Cardiac muscle cell (in vitro differentiated cells and primary cell): Measurements from ENCODE around the gene AUTS2. TPM values are rescaled to one million over a fixed set of nuclear protein-coding genes. Genes with fewer than 3 reads are reported as not detected.

Source experiments
- DNase-seq, 2 donors: peaks; one replicate each; pipeline versions ENCODE4 v3.0.0 to v3.0.0-alpha.2; 2010 to 2017; ENCODE audit warnings: low read depth in 1 of 2, low spot score in 1 of 2
- H3K27ac ChIP-seq: fragments of 200-600 bp; sonication (generic); 2 replicates; pipeline ENCODE4 v1.5.1; 2016
- H3K27me3 ChIP-seq: fragments of 200-600 bp; sonication (generic); 2 replicates; pipeline ENCODE4 v1.6.0; 2016; ENCODE audit warnings: control low read depth
- H3K36me3 ChIP-seq: fragments of 200-600 bp; sonication (generic); 2 replicates; pipeline ENCODE4 v1.5.1; 2016; ENCODE audit warnings: control low read depth
- H3K4me1 ChIP-seq: fragments of 200-600 bp; sonication (generic); 2 replicates; pipeline ENCODE4 v1.8.1; 2017; ENCODE audit warnings: low read depth, mild to moderate bottlenecking, mixed run types
- H3K4me3 ChIP-seq: fragments of 200-600 bp; sonication (generic); 2 replicates; pipeline ENCODE4 v1.5.1; 2016; ENCODE audit warnings: mild to moderate bottlenecking
- H3K9me3 ChIP-seq: fragments of 200-600 bp; sonication (generic); 2 replicates; pipeline ENCODE4 v1.5.1; 2017; ENCODE audit warnings: low read depth, mild to moderate bottlenecking, control low read depth
- CTCF ChIP-seq: IDR thresholded peaks from 2 replicates; pipeline ENCODE4 v1.5.1; 2012; ENCODE audit warnings: low read depth, mild to moderate bottlenecking, low read length
- polyA plus RNA-seq: library from polyadenylated mRNA; unstranded; fragments of >200 nt; fragmentation: Nextera tagmentation; extraction: Ambion mirVana; gene quantifications from 2 replicates; pipeline ENCODE4 v1.2.1, GENCODE V29; 2016
- total RNA-seq: library from RNA; depleted of rRNA; stranded (reverse); fragments of >200 nt; gene quantifications from 2 replicates; pipeline ENCODE4 v1.2.3, GENCODE V29; 2016

The AUTS2 gene
- total and polyA plus RNA-seq, 2 experiments from 2014 or later = 41.0 to 45.5 TPM

- TF ChIP-seq CTCF = no peak
- DNase-seq = no peak
- no peaks in the 10 kb centered on the region for H3K36me3 ChIP-seq
- no peak overlapping the region for H3K4me3 ChIP-seq
- peaks cover 5% of the 10 kb centered on the region for H3K4me1 ChIP-seq
- no peaks in the 10 kb centered on the region for H3K9me3 ChIP-seq
- H3K27ac ChIP-seq = no peak overlapping the region
- no peaks in the 10 kb centered on the region for H3K27me3 ChIP-seq
These were observed 748.7 kb downstream of the AUTS2 start for GRCh38 chr7:70346844-70347462.

GRCh38 chr7:70347463-70348254 lies 749.4 kb downstream of the AUTS2 start:
- no peak for DNase-seq
- Histone ChIP-seq H3K27ac (no peak overlapping the region), H3K27me3 (no peaks in the 10 kb centered on the region), H3K9me3 (no peaks in the 10 kb centered on the region), H3K4me1 (peaks cover 1% of the 10 kb centered on the region), H3K4me3 (no peak overlapping the region), H3K36me3 (no peaks in the 10 kb centered on the region)
- TF ChIP-seq CTCF = no peak

- no peaks in the 10 kb centered on the region for H3K36me3 ChIP-seq
- H3K9me3 ChIP-seq = no peaks in the 10 kb centered on the region
- H3K4me3 ChIP-seq = no peak overlapping the region
- H3K4me1 ChIP-seq = no peaks in the 10 kb centered on the region
- H3K27me3 ChIP-seq = no peaks in the 10 kb centered on the region
- DNase-seq = no peak
- TF ChIP-seq CTCF = no peak
- no peak overlapping the region for H3K27ac ChIP-seq
These were observed 750.8 kb downstream of the AUTS2 start for GRCh38 chr7:70349031-70349430.

- no peak overlapping the region for H3K4me3 ChIP-seq
- no peak for TF ChIP-seq CTCF
These were observed 751.5 kb downstream of the AUTS2 start for GRCh38 chr7:70349819-70350218.

GRCh38 chr7:70352088-70352487 lies 753.8 kb downstream of the AUTS2 start:
- H3K27ac ChIP-seq = no peak overlapping the region
- TF ChIP-seq CTCF = no peak
- H3K36me3 ChIP-seq = no peaks in the 10 kb centered on the region
- DNase-seq = no peak
- no peak overlapping the region for H3K4me3 ChIP-seq
- no peaks in the 10 kb centered on the region for H3K4me1 ChIP-seq
- no peaks in the 10 kb centered on the region for H3K27me3 ChIP-seq
- H3K9me3 ChIP-seq = no peaks in the 10 kb centered on the region

More at GRCh38 chr7:70349819-70350218, 751.5 kb downstream of the AUTS2 start:
- H3K27ac ChIP-seq = no peak overlapping the region
- H3K4me1 ChIP-seq = no peaks in the 10 kb centered on the region
- no peak for DNase-seq
- H3K27me3 ChIP-seq = no peaks in the 10 kb centered on the region
- no peaks in the 10 kb centered on the region for H3K9me3 ChIP-seq
- H3K36me3 ChIP-seq = no peaks in the 10 kb centered on the region
